GM19239 (cell line): ENCODE results near the gene CD86.
A peak's percentile ranks its signal among the peaks of the same experiment; 100 is the strongest.

Experiments
- DNase-seq: peaks from one replicate; pipeline ENCODE4 v3.0.0; 2011; ENCODE audit warnings: low spot score; ENCODE audit not compliant: insufficient read length
- FAIRE-seq: peaks from 2 replicates; lab custom pipeline; 2011; peaks lifted over from hg19 to GRCh38; lab: Jason Lieb, UNC

CD86 gene

DNA sequence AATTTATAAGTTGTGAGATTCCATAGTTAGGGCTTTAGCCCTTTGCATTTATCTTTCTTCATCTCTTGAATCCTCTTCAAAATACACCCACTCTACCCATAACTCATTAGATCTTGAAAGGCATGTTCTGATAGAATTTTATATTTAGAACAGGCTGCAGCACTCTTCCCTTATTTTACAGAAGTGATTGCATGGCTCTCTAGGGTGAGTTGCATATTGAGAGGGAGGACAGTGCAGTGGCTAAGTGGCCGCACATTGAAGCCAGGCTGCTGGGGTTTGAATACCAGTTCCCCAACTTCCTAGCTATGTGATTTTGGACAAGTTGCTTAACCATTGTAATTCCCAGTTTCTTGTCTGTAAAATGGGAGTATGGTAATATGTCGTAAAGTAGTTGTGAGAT, 2.5 kb downstream of the CD86 start:
- peak; percentile 44 for FAIRE-seq
- no peak for DNase-seq

DNA sequence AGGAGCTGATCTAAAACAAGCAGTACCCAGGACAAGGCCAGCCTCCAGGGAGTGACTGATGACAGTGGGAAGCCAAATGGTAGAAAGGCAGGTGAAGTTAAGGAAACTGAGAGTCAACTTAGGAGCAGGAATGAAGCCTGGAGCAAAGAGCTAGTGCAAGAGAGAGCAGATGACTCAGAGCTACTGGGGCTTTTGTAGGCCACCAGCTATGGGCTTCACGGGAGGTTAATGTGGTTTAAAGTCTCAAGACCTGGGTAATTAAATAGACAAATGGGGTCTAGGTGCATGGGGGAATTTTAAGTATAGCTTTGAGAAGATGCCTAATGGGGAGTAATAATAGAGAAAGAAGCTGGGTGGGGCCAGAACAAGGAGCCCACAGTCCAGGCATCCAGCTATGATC, 3.1 kb downstream of the CD86 start:
- DNase-seq (no peak), FAIRE-seq (peak; percentile 97)

DNA sequence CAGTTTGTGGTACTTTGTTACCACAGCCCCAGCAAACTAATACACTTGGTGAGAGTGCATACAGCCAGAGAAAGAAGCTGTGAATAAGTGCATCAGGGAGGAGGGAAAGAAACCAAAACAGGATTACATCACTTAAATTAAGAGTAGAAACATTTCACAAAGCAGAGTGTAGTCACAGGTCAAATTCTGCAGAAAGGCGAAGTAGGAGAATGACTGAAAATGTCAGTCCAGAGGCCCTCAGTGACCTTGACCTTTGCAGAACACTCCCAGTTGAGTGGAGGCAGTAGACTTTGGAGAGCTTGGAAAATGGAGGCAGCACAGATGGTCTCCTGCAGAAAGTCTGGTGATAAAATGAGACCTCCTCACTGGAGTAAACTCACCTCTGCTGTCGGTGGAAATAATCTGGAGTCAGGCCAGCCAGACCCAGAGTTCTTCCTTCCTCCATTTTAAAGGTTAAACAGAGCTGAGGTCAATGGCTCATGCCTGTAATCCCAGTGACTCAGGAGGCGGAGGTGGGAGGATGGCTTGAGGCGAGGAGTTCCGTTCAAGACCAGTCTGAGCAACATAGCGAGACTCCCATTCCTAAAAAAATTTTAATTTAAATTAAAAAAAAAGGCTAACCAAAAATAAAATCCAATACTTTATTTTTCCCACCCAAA, 5.0 kb downstream of the CD86 start:
- DNase-seq: no peak
- FAIRE-seq: peak; percentile 84

DNA sequence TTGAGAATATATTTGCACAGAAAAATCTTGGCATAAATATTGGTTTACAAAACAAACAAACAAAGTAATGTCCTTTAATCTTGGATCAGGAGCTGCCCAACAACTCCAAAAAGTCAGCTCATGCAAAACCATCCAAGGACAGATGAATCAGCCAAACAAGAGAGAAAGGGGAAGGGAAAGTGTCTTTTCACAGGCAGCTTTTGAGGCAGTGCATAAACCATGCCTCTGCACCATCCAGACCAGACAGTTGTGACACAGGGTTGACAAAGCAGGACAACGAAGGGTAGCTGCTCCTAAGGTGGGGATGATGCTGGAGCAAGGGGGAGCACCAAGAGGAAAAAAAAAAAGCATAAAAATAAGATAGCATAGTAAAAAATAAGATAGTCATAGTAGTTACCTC, 8.7 kb downstream of the CD86 start:
- no peak for DNase-seq
- FAIRE-seq: peak; percentile 94

DNA sequence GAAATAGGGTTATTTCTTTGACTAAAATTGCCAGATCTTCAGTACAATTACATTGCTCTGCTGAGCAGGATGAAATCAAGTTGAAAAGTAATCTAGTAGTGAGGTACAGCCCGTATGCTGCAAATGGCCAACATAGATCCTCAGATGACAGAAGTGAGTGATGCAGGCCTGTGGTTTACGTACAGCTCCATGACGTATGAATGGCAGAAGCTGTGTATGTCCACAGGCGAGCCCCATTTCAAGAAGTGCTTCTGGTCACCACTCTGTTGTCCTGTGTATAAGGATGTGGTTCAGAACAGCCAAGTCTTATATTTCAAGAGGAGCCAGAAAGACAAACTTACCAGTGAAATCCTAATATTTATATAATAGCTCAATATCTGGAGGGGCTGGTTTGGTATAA, 9.2 kb downstream of the CD86 start:
- FAIRE-seq (no peak), DNase-seq (no peak)

DNA sequence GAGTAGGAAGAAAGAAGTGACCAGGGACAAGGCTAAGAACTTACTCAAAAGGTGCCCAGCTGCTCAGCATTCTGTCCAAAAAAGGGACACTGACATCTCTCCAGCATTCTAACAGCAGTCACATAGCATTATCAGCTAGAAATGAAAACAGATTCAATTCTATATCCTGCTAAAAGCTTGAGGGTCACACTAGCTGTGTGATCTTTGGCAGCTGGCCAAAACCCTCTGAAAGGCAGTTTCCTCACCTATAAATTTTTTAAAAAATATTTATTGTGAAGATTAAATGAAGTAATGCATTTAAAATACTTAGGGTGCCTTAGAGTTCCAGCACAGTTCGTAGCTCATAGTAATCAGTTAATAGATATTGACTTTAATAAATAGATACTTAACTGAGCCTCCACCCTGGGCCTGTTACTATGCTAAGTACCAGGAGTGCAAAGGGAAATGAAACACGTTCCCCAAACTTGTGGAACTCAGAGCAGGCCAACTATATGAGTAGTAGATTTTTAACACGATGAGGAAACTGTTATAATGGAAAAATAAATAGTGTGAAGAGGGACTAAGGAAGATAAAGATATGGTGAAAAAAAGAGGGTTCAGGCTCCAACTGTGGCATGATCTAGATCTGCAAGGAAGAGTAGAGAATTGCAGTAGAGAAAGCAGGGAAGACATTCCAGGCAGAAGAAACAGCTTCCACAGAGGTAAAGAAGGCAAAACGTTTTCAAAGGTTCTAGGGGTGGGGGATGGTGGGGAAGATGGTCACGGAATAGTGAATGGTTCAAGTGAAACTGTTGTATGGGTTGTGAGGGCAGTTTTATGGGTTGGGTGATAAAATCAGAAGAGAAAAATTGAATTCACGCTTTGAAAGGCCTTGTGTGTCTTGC, 11.4 kb downstream of the CD86 start:
- FAIRE-seq (no peak), DNase-seq (no peak)

DNA sequence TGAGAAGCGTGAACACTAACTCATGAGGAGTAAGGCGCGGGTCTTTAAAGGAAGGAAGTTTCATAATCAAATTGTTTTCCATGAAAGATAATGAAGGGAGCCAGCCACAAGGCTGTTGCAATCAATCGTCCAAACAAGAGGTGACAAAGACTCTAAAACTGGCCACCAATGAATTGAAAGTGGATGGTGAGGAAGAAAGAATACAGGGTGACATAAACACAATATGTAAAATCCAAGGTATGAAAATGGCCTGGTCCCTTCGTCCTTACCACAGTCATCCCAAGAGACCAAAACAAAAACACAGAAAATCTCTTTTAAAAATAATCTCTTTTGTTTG, 12.0 kb downstream of the CD86 start:
- peak; percentile 96 for FAIRE-seq
- DNase-seq: no peak

DNA sequence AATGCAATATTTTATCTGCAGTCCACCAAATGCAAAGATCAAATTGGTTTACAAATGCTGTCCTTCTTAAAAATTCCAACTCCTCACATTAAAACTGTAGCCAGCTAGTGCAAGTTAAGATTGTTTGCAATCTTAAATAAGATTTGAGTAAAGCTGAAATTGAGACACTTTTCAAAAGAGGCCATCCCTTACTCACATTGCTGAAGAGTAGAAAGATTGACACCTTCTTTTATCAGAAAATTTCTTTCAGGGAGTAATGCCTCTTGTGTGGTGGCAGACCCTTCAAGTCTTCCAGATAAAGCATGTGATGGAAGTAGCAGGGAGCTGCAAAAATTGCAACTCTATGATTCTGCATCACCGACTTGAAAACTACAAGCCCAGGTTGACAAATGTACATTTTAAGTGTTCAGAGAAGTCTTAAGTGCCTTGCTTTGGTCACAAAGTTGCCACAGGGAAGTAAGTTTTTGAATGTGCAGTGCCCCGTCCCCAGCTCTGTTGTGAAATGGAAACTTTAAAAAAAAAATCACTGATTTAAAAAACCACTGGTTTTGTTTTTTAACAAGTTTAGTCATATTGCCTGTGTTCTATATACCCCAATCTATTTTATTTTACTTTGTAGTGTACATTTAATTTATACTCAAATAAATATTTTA, 12.6 kb downstream of the CD86 start:
- no peak for FAIRE-seq

DNA sequence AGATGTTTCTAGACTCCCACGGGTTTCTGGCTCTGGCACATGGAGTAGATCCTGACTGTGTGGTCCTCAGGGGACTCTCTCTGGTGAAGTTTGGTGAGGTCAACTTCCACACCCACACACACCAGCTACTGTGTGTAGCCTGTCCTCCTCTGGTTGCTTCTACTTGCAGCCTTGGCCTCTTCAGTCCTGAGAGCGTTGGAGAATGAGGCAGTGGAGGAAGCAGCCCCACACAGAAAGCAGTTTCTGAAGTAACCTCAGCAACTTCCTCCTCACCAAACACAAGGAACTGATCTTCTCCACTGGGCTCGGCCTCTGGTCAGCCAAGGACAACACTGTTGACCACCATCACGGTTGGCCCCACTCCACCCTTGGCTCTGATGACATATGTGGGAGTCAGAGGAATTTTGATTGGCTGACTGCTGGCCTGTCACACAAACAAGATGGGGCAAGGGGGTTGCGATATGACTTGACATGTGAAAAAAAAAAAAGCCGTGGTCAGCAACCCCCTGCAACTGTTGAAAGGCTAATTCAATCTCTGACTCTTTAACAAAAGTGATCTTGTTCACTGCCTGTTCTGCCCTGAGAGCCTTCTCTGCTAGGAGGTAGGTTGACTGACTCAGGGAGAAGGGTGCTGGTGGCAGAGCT, 19.6 kb downstream of the CD86 start:
- peak; percentile 99 for FAIRE-seq

More for the DNA sequence above, 12.6 kb downstream of the CD86 start:
- DNase-seq: no peak

DNA sequence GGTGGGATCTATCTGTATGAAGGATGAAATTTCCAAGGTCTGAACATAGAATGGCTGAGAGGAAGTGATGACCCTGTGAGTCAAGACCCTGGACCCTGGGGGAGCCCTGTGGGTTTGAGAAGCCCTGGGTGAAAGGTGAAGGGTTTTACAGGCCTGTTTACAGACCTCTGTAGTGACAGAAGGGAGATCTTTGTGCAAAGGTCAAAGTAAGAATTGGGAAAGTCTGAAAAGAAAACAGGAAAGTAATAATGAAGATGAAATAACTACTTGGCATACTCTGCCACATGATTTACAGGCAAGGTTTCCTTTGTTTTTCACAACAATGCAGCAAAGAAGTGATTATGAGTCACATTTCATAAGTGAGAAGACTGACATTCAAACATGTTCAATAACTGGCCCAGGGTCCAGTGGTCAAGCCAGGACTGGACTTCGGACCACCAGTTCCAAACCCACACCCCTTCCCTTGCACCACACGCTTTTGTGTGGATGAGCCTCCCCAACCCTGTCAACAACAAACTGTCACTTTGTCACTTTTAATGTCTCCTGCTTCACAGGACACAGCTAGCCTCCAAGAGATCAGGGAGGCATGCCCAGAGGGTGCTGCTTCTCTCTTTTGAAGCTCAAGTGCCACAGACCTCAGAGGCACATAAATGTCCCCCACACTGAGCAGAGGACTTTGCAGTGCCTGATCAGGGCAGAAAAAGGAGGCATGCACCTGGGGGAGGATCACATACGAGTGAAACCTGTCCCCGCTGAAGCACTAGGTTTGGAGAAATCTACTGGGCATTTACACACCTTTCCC, 21.5 kb downstream of the CD86 start:
- FAIRE-seq: no peak
- no peak for DNase-seq

More for the DNA sequence above, 19.6 kb downstream of the CD86 start:
- DNase-seq: no peak

DNA sequence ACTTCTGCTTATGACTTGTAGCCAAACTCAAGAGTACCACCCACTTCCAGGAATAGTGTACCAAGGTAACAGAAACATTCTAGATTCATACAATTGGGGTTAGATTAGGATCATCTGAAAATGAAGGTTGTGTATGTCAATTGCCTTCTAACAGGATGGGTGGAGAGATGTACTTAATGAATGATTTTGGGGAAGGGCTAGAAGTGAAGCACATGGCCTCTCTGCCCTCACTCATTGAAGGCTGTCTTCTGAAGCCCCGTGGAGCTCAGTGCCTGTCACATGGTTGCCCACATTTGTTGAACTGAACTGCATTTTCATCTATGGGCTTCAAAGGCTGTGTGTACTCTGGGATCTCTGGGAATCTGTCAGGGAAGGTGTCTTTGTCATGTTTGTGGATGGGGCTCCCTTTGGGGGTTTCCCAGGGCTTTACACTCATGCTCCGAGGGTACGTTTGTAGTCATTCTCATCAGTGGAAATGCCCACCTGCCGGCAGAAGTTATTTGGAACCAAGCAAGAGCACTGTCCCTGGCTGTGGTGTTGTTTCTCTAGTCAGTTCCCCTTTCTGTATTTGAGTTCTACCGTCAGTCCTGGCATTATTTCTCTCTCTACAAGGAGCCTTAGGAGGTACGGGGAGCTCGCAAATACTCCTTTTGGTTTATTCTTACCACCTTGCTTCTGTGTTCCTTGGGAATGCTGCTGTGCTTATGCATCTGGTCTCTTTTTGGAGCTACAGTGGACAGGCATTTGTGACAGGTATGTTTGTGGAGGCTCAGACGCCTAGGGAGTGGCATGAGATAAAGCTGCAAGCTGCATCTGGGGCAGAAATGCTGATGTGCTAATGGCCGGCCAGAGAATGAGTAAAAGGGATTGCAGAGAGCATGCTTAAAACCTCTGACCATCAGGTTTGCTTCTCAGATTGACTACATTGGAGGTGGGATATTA, 22.4 kb downstream of the CD86 start:
- FAIRE-seq: peak; percentile 98
- DNase-seq: no peak

DNA sequence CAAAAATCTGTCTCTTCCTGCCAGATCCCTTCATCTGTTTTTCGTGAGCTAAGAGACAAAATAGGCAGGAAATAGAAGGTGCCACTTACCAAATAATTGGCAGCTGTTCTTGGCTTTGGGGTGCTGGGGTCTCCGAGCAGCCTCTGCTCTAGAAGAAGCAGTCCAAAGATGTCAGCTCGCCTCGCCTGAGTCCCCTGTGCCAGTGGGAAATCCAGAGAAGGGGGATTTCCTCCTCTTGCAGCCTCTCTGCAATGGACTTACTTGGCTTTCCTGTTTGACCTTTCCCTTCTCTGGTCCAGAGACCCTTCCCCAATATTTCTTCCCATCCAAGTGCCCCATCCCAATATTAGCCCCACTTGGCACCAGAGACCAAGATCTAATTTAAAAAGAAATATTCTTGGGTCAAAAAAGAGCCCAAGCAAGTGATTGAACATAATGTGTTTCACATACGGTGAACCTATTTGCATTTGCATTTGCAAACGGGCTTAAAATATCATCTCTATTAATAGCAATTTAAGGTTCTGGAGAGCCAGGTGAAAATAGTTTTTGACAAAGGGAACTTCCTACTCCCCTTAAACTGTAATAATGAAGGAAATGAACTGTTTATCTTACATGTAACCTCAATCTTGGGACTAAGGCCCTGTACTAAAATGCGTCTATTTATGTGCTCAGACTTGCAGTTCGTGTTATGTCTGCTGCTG, 23.2 kb downstream of the CD86 start:
- no peak for FAIRE-seq
- no peak for DNase-seq

DNA sequence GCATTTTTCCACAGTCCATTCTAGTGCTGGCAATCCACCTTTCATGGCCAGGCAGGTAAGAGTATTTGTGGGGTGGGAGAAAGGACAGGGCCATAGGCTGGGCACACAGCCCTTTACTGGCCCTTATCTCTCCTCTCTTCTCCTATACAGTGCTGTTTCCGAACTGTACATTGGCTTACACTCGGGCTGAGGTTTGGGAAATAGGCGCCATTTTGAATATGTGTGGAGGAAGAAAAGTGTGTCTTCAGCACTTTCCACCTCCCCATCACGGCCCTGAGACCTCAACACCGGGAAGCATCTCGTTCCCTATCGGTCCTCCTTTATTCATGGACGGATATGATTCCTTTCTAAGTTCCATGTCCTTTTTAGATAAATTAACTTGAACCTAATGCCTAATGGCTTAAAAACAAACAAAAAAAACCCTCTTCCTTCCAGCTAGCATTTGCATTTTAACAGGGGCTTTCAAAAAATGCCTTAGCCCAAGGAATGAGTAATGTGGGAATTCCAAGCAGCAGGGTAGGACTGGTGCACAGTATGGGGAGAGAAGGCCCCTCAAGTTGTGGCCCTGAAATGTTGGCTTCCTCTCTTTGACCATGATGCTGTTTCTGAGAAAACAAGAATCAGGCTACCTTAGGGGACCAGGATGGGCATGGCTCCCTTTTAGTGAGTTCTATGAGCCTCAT, 24.5 kb downstream of the CD86 start:
- FAIRE-seq (peak; percentile 94), DNase-seq (no peak)

DNA sequence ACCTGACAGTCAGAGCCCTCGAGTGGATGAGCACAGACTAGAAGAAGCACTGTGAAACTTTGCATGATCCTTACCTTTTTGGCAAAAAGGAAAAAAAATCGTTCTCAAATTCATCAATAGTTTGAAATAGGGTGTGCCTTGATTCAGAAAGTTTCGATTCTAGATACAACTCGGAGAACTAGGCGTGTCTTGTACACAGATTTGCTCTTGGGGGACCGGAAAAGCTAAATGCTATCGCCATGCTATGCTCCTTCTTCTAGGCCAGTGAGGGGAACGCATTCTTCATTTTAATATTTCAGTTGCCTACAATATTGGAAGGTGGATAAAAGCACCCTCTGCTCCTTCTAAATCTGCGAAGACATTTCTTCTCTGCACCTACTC, 25.0 kb downstream of the CD86 start:
- peak; percentile 78 for FAIRE-seq

DNA sequence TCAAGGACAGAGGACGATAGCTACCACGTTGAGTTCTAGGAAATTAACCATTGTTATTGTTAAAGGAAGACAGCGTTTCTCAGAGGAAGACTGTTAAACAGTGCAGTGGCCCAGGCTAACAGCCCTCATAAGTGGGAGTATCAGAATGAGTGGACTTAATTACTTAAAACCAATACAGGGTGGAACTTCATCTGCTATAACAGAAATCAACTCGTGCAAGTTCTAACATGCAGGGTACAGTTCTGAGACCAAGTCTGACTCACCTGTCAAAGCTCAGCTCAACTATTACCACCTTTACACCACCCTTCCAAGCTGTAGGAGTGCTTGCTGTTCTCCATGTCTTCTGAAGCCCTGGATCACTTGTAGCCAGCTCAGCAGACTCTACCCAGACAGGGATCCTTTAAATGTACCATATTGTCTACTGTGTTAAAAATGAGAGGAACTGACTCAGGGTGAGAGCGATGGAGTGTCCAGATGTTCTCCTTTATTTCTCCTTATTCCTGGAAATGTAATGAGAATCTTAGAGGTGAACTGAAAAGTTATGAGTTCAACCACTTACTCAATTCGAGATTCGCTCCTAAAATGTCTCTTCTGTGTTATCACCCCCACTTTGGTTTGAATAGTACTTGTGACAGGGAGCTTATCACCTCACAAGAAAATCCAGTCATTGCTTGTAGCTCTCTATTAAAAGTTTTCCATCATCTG, 26.5 kb downstream of the CD86 start:
- FAIRE-seq (peak; percentile 96), DNase-seq (no peak)

More for the DNA sequence above, 25.0 kb downstream of the CD86 start:
- no peak for DNase-seq

DNA sequence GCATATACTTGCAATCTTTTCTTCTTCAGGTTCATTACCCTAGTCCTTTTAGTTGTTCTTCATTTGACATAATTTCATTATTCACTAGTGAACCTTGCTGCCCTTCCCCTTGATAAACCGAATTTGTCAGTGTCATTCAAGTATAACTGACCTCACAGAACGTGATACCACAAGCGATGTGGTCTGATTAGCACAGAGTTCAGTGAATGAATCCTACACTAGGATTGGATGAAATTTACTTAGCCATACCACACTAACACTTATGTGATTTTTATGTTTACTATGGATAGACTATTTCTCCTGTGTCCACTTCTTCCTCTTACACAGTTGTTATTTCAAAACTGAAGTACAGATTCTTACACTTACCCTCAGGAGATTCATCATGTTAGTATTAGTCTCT, 27.2 kb downstream of the CD86 start:
- FAIRE-seq (no peak), DNase-seq (no peak)

DNA sequence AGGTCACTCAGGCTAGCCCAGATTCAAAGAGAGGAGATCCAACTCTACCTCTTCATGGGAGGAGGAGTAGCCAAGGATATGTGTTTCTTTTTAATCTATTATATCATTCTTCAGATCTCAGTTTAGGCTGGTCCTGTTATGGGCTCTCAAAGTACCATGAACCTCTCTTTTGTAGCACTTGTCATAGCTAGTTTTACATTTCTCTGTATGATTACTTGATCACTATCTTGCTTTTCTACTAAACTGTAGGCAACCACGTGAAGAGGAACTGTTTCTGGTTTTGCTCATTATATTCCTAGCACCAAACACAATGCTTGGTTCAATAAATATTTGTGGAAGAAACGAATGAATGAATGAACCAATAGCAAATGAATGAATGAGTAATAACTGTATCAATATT, 29.6 kb downstream of the CD86 start:
- no peak for FAIRE-seq
- DNase-seq: no peak
